Adrenal gland (tissue), 12 donors: ENCODE data around the gene MYLK. TPM values are rescaled to one million over a fixed set of nuclear protein-coding genes. Genes with fewer than 3 reads are reported as not detected.
A peak's percentile ranks its signal among the peaks of the same experiment; 100 is the strongest.

Source experiments
- DNase-seq, 7 donors: peaks; one replicate each; pipeline ENCODE4 v3.0.0-alpha.2; 2019 to 2020
- H3K27ac ChIP-seq, 5 donors: fragments of 200-600 bp; sonication (generic) in 4 of 5; 1 replicate in 3 of 5; 2 replicates in 2 of 5; pipeline versions ENCODE4 v1.5.1 to v1.8.0; 2016 to 2020; ENCODE audit warnings: mild to moderate bottlenecking in 1 of 5
- H3K27me3 ChIP-seq: fragments of 200-600 bp; 2 replicates; pipeline ENCODE4 v1.8.0; 2021
- H3K36me3 ChIP-seq, 2 donors: fragments of 200-600 bp; replicated peaks in 1 of 2; 1 replicate in 1 of 2; 2 replicates in 1 of 2; pipeline versions ENCODE4 v1.5.1 to v1.8.0; 2018 to 2022
- H3K4me1 ChIP-seq, 2 donors: fragments of 200-600 bp; replicated peaks in 1 of 2; 1 replicate in 1 of 2; 2 replicates in 1 of 2; pipeline versions ENCODE4 v1.5.1 to v1.8.0; 2018 to 2021
- H3K4me3 ChIP-seq, 4 donors: fragments of 200-600 bp; sonication (generic) in 3 of 4; one replicate each; pipeline ENCODE4 v1.5.1; 2016 to 2018
- H3K9me3 ChIP-seq, 3 donors: fragments of 200-600 bp; sonication (generic) in 1 of 3; replicated peaks in 1 of 3; 1 replicate in 2 of 3; 2 replicates in 1 of 3; pipeline versions ENCODE4 v1.5.1 to v1.8.0; 2016 to 2021
- POLR2A ChIP-seq, 2 donors: fragments of 450-650 bp; IDR thresholded peaks; one replicate each; pipeline ENCODE4 v1.6.1; 2017; ENCODE audit warnings: antibody characterized with exemption in 2 of 2, mild to moderate bottlenecking in 2 of 2, moderate library complexity in 1 of 2
- WGBS, 4 donors: extraction: QIAGEN DNeasy Blood & Tissue Kit in 2 of 4; methylation state at CpG; one replicate each; pipeline versions ENCODE4 v1.1.5 to v1.1.7; 2013 to 2017; 5-methylcytosine and 5-hydroxymethylcytosine counted together
- intact Hi-C, 2 donors: fragments of 100-400 bp; cut with DNase I; formaldehyde crosslinking; loops; one replicate each; pipeline versions ENCODE4 v1.14.1 to v1.15.0; 2022 to 2023
- polyA plus RNA-seq, 3 donors: library from polyadenylated mRNA; stranded (reverse); fragments of 200-250 nt in 2 of 3; fragments of 350-450 nt in 1 of 3; fragmentation: Illumina TruSeq in 1 of 3; extraction: RNeasy Lipid Tissue Mini Kit (QIAGEN cat#74804) in 1 of 3; gene quantifications; one replicate each; pipeline ENCODE4 v1.2.3, GENCODE V29; 2013 to 2014
- total RNA-seq, 9 donors: library from RNA; depleted of rRNA in 4 of 9; stranded (reverse); fragments of >200 nt in 4 of 9; fragments of 120-200 nt in 1 of 9; fragmentation: NEBNext Ultra II Directional in 1 of 9; extraction: Animal tissue kit (Norgen Biotek cat#: 25700) in 1 of 9; gene quantifications; one replicate each; pipeline versions ENCODE4 v1.1.0 to v1.2.4, GENCODE V29; 2013 to 2023
- TF ChIP-seq, protein P1 (sequence below), 6 experiments: fragments of 450-650 bp in 4 of 6; fragments of 200-600 bp in 2 of 6; sonication (generic) in 1 of 6; IDR thresholded peaks; 1 replicate in 5 of 6; 2 replicates in 1 of 6; pipeline versions ENCODE4 v1.5.1 to v1.8.0; 2016 to 2021; ENCODE audit warnings: antibody characterized with exemption in 6 of 6, mild to moderate bottlenecking in 2 of 6, moderate library complexity in 1 of 6
- donor health status: healthy with polysubstance abuse.
- donor health status: Bipolar disorder and iron deficiency.
- donor health status: DM: yes; HTN: yes; CAD: no.
- donor health status: DM: no; HTN: no; CAD: no.
- donor health status: DM: no; HTN: no; CAD: no.
- donor health status: DM: yes; HTN: yes; CAD: no.

MYLK gene
- total and polyA plus RNA-seq, 12 donors, result 13.3 to 124 (median 53.8) TPM

- no peak for DNase-seq
- TF ChIP-seq, protein P1, sequence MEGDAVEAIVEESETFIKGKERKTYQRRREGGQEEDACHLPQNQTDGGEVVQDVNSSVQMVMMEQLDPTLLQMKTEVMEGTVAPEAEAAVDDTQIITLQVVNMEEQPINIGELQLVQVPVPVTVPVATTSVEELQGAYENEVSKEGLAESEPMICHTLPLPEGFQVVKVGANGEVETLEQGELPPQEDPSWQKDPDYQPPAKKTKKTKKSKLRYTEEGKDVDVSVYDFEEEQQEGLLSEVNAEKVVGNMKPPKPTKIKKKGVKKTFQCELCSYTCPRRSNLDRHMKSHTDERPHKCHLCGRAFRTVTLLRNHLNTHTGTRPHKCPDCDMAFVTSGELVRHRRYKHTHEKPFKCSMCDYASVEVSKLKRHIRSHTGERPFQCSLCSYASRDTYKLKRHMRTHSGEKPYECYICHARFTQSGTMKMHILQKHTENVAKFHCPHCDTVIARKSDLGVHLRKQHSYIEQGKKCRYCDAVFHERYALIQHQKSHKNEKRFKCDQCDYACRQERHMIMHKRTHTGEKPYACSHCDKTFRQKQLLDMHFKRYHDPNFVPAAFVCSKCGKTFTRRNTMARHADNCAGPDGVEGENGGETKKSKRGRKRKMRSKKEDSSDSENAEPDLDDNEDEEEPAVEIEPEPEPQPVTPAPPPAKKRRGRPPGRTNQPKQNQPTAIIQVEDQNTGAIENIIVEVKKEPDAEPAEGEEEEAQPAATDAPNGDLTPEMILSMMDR (IDR thresholded peaks at IDR 0.05), result no peak
- no peak for TF ChIP-seq POLR2A (IDR thresholded peaks at IDR 0.05)
- H3K9me3 ChIP-seq, result no peaks in the 10 kb centered on the region
- intact Hi-C loops, result no loop called here
- peak overlapping the region in 3 of 5 donors; percentile 24 to 73 (median 60) for H3K27ac ChIP-seq
- H3K4me1 ChIP-seq, result peaks cover 41 to 45% of the 10 kb centered on the region in 2 donors
- H3K27me3 ChIP-seq, result no peaks in the 10 kb centered on the region
- H3K36me3 ChIP-seq, result peaks cover 0 to 23% of the 10 kb centered on the region in 2 donors
- WGBS, 4 donors, result 33 to 56% (median 49%) methylated on average over 1 of the region's 1 CpG
- H3K4me3 ChIP-seq, result no peak overlapping the region
Measured at GRCh38 chr3:123661973-123662372, 222.2 kb downstream of the MYLK start.

DNA sequence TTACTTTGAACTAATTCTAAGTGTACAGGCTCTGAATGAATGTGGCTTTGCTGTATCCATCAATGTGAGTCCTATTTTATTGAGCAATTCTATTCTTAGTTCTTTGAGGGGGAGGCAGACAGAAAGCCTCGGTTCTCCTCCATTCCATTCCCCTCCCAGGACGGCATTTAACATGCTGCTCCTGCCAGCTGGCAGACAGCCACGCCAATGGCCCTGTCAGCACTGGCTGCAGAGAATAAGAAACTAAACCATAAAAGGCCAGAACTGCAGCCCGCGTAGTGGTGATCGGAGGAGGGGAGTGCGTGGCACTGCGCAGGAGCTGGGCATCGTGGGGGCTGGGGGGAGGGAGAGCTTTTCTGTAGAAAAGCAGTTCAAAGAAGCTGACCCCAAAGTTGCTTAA is 223.2 kb downstream of the MYLK start:
- no peaks in the 10 kb centered on the region for H3K27me3 ChIP-seq
- peak overlapping the region in 3 of 5 donors; percentile 24 to 73 (median 60) for H3K27ac ChIP-seq
- peak; percentile 87 to 97 (median 93) for DNase-seq
- H3K4me1 ChIP-seq, result peaks cover 41 to 45% of the 10 kb centered on the region in 2 donors
- TF ChIP-seq, protein P1 (IDR thresholded peaks at IDR 0.05), result no peak
- TF ChIP-seq POLR2A (IDR thresholded peaks at IDR 0.05), result peak in 1 of 2 donors; percentile 50
- H3K9me3 ChIP-seq, result no peaks in the 10 kb centered on the region
- no peak overlapping the region for H3K4me3 ChIP-seq
- H3K36me3 ChIP-seq, result peaks cover 0 to 15% of the 10 kb centered on the region in 2 donors
- intact Hi-C loops, result no loop called here
- 6 to 11% (median 8%) methylated on average over 9 of the region's 9 CpGs for WGBS, 4 donors

DNA sequence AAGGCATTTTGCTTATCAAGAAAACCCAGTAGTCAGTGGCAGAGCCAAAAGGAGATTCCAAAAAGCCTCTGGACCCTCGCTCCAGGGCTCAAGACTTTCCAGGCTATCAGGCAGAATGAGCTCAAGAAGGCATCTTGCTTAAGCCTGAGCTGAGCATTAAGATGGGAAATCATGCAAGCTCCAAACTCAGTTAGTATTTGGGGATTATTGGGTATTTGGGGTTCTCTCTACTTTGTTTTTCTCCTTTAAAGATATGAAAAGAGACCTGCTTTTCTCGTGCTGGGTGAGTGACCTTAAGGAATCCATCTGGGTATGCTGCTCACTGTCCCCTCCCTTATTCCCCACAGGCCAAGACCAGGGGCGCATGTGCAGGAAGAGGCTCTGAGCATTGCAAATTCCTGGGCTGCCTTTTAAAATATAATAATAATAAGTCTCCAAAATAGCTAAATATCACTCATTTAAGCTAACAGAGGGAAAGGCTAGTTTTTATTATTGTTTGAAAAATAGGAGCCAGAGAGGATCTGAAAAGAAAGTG is 223.9 kb downstream of the MYLK start:
- Histone ChIP-seq H3K36me3 (peaks cover 0 to 14% of the 10 kb centered on the region in 2 donors), H3K4me3 (no peak overlapping the region), H3K27me3 (no peaks in the 10 kb centered on the region), H3K9me3 (no peaks in the 10 kb centered on the region), H3K4me1 (peaks cover 41 to 45% of the 10 kb centered on the region in 2 donors), H3K27ac (peak overlapping the region in 2 of 5 donors; percentile 60 to 73)
- TF ChIP-seq, protein P1 (IDR thresholded peaks at IDR 0.05), result no peak
- no peak for TF ChIP-seq POLR2A (IDR thresholded peaks at IDR 0.05)
- 48 to 65% (median 63%) methylated on average over 3 of the region's 3 CpGs for WGBS, 4 donors
- intact Hi-C loops, result no loop called here
- DNase-seq, result no peak

DNA sequence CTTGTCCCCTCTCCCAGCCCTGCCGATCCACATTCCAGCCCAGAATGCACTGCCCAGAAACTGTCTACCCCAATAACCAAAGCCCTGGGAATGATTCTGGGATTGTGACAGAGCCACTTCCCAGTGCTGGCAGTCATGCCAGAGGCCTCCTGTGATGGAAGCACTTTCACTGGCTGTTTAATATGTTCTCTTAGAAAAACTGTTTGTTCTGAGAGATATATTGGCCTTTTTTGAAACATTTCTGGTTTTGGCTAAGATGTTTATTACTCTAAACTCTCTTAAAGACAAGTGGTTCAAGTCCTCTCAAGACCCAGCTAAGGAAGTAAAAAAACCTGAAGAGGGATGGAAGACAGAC is 225.3 kb downstream of the MYLK start:
- Histone ChIP-seq H3K27me3 (no peaks in the 10 kb centered on the region), H3K4me1 (peaks cover 41 to 45% of the 10 kb centered on the region in 2 donors), H3K36me3 (peaks cover 0 to 6% of the 10 kb centered on the region in 2 donors), H3K27ac (peak overlapping the region in 2 of 5 donors; percentile 61 to 73), H3K4me3 (no peak overlapping the region), H3K9me3 (no peaks in the 10 kb centered on the region)
- DNase-seq, result no peak
- 83 to 94% (median 87%) methylated on average over 1 of the region's 1 CpG for WGBS, 4 donors
- TF ChIP-seq, protein P1 (IDR thresholded peaks at IDR 0.05), result no peak
- no peak for TF ChIP-seq POLR2A (IDR thresholded peaks at IDR 0.05)
- intact Hi-C loops, result no loop called here
